Keratinocyte (primary cell): ENCODE results near the gene TRMT5. TPM values are rescaled to one million over a fixed set of nuclear protein-coding genes. Genes with fewer than 3 reads are reported as not detected.

ENCODE experiments used
- DNase-seq: peaks from one replicate; pipeline ENCODE4 v3.0.0-alpha.2; 2011; ENCODE audit warnings: low read depth, missing footprints, low spot score
- FAIRE-seq: peaks from 2 replicates; lab custom pipeline; 2011; peaks lifted over from hg19 to GRCh38; lab: Jason Lieb, UNC
- H2AFZ ChIP-seq: 2 replicates; pipeline ENCODE4 v1.6.0; 2012; ENCODE audit warnings: low read length, control low read depth, inconsistent platforms; ENCODE audit not compliant: control insufficient read depth
- H3K27ac ChIP-seq: 2 replicates; pipeline ENCODE4 v1.5.1; 2011; ENCODE audit warnings: low read length; ENCODE audit not compliant: control insufficient read depth, insufficient read depth
- H3K27me3 ChIP-seq: 3 replicates; pipeline ENCODE4 v1.6.0; 2011; ENCODE audit warnings: low read length; ENCODE audit not compliant: control insufficient read depth, insufficient read depth; ENCODE audit errors: extremely low read depth
- H3K36me3 ChIP-seq, 2 experiments: 2 replicates in 1 of 2; 3 replicates in 1 of 2; pipeline ENCODE4 v1.5.1; 2011; ENCODE audit warnings: low read length in 2 of 2, mild to moderate bottlenecking in 1 of 2; ENCODE audit not compliant: control insufficient read depth in 2 of 2, insufficient read depth in 2 of 2; ENCODE audit errors: extremely low read depth in 1 of 2
- H3K4me1 ChIP-seq: 3 replicates; pipeline ENCODE4 v1.5.1; 2011; ENCODE audit warnings: low read length; ENCODE audit not compliant: control insufficient read depth, insufficient read depth; ENCODE audit errors: extremely low read depth
- H3K4me2 ChIP-seq: 3 replicates; pipeline ENCODE4 v1.6.0; 2011; ENCODE audit warnings: low read depth, low read length; ENCODE audit not compliant: control insufficient read depth, insufficient read depth; ENCODE audit errors: extremely low read depth
- H3K4me3 ChIP-seq, 3 experiments: fragments of 200-600 bp in 1 of 3; sonication (generic) in 1 of 3; 2 replicates in 2 of 3; 3 replicates in 1 of 3; pipeline ENCODE4 v1.5.1; 2011 to 2016; ENCODE audit warnings: low read length in 3 of 3, mild to moderate bottlenecking in 3 of 3, control low read depth in 2 of 3, inconsistent platforms in 1 of 3, low read depth in 1 of 3, mixed read lengths in 1 of 3, mixed run types in 1 of 3, moderate library complexity in 1 of 3; ENCODE audit not compliant: control insufficient read depth in 2 of 3, insufficient read depth in 2 of 3; ENCODE audit errors: extremely low read depth in 1 of 3
- H3K79me2 ChIP-seq: 2 replicates; pipeline ENCODE4 v1.6.0; 2012; ENCODE audit warnings: low read length; ENCODE audit not compliant: control insufficient read depth, insufficient read depth
- H3K9ac ChIP-seq: 3 replicates; pipeline ENCODE4 v1.6.0; 2011; ENCODE audit warnings: low read length; ENCODE audit not compliant: control insufficient read depth, insufficient read depth; ENCODE audit errors: extremely low read depth
- H3K9me1 ChIP-seq: 3 replicates; pipeline ENCODE4 v1.6.0; 2011; ENCODE audit warnings: low read length; ENCODE audit not compliant: control insufficient read depth, insufficient read depth; ENCODE audit errors: extremely low read depth
- H3K9me3 ChIP-seq: 2 replicates; pipeline ENCODE4 v1.5.1; 2012; ENCODE audit warnings: low read depth, low read length; ENCODE audit not compliant: control insufficient read depth
- H4K20me1 ChIP-seq: 3 replicates; pipeline ENCODE4 v1.6.0; 2011; ENCODE audit warnings: low read length; ENCODE audit not compliant: control insufficient read depth, insufficient read depth; ENCODE audit errors: extremely low read depth
- CTCF ChIP-seq, 3 experiments: IDR thresholded peaks in 1 of 3; conservative IDR thresholded peaks in 1 of 3; optimal IDR thresholded peaks in 1 of 3; 2 replicates in 2 of 3; 3 replicates in 1 of 3; pipeline versions ENCODE3 to v1.5.1; 2011; ENCODE audit warnings: low read length in 3 of 3, mild to moderate bottlenecking in 3 of 3, moderate library complexity in 2 of 3, control low read depth in 1 of 3, inconsistent platforms in 1 of 3; ENCODE audit not compliant: insufficient read depth in 2 of 3; ENCODE audit errors: extremely low read depth in 1 of 3
- EZH2 ChIP-seq: IDR thresholded peaks from one replicate; pipeline ENCODE4 v1.6.1; 2012; ENCODE audit warnings: inconsistent platforms, mild to moderate bottlenecking, low read length, moderate library complexity
- dilution Hi-C: fragments of 300-500 bp; cut with MboI; formaldehyde crosslinking; loops from one replicate; pipeline ENCODE4 v1.7.0; 2020; ENCODE audit warnings: low sequenced_read_pairs; ENCODE audit not compliant: extremely low pct_ligation_motif_present
- polyA plus RNA-seq, 5 experiments: library from polyadenylated mRNA; depleted of rRNA in 3 of 5; stranded (reverse) in 3 of 5; stranded (forward) in 1 of 5; unstranded in 1 of 5; fragments of >200 nt; gene quantifications; 1 replicate in 1 of 5; 2 replicates in 3 of 5; 3 replicates in 1 of 5; pipeline versions ENCODE4 v1.2.1 to v1.2.3, GENCODE V29; 2011 to 2012; ENCODE audit warnings: missing spikeins in 2 of 5, low read depth in 1 of 5, low replicate concordance in 1 of 5

The TRMT5 gene
- polyA plus RNA-seq, 1 donor (not counting 4 experiments of a cell fraction or from before 2014, with no cell fraction given): 13.8 TPM

- no peaks in the 10 kb centered on the region for H3K9me3 ChIP-seq
- H3K36me3 ChIP-seq: no peaks in the 10 kb centered on the region
- H3K27ac ChIP-seq: no peak overlapping the region
- dilution Hi-C loops: no loop called here
- no peaks in the 10 kb centered on the region for H3K27me3 ChIP-seq
- no peaks in the 10 kb centered on the region for H3K79me2 ChIP-seq
- H3K4me3 ChIP-seq: no peak overlapping the region
- H3K4me1 ChIP-seq: no peaks in the 10 kb centered on the region
- no peak overlapping the region for H2AFZ ChIP-seq
- no peak overlapping the region for H3K9ac ChIP-seq
- no peak overlapping the region for H3K4me2 ChIP-seq
- no peak for DNase-seq
- no peaks in the 10 kb centered on the region for H4K20me1 ChIP-seq
- no peak for FAIRE-seq
- H3K9me1 ChIP-seq: no peaks in the 10 kb centered on the region
- TF ChIP-seq EZH2 (no peak), CTCF (optimal IDR thresholded peaks at IDR 0.05 in 1 of 3, IDR thresholded peaks at IDR 0.05 in 1 of 3, conservative IDR thresholded peaks at IDR 0.05 in 1 of 3; ENCODE audit: extremely low read depth in 1 of 3, insufficient read depth in 2 of 3, low read length in 3 of 3) (no peak)
Observed at GRCh38 chr14:60933920-60934655, 46.8 kb downstream of the TRMT5 start.

- Histone ChIP-seq H3K36me3 (no peaks in the 10 kb centered on the region), H4K20me1 (no peaks in the 10 kb centered on the region), H3K9ac (no peak overlapping the region), H2AFZ (no peak overlapping the region), H3K9me3 (no peaks in the 10 kb centered on the region), H3K27ac (no peak overlapping the region), H3K4me3 (no peak overlapping the region), H3K4me1 (no peaks in the 10 kb centered on the region), H3K27me3 (no peaks in the 10 kb centered on the region), H3K4me2 (no peak overlapping the region), H3K9me1 (no peaks in the 10 kb centered on the region), H3K79me2 (peaks cover 2% of the 10 kb centered on the region)
- FAIRE-seq: no peak
- TF ChIP-seq EZH2: no peak
- TF ChIP-seq CTCF (optimal IDR thresholded peaks at IDR 0.05 in 1 of 3, IDR thresholded peaks at IDR 0.05 in 1 of 3, conservative IDR thresholded peaks at IDR 0.05 in 1 of 3; ENCODE audit: extremely low read depth in 1 of 3, insufficient read depth in 2 of 3, low read length in 3 of 3): no peak
- dilution Hi-C loops: no loop called here
- no peak for DNase-seq
Observed at GRCh38 chr14:60931218-60931617, 49.7 kb downstream of the TRMT5 start.
